GM21515 (cell line): Measurements from ENCODE around the gene ZC3HAV1L.
A peak's percentile ranks its signal among the peaks of the same experiment; 100 is the strongest.
"Not testable (repeated sequence)": the region's sequence is repeated elsewhere in the genome, so short reads cannot be mapped to it uniquely, and the experiment has no call there.

Source experiments
- ATAC-seq: cut with Tn5 transposase; IDR thresholded peaks from one replicate; pipeline ENCODE4 v1.9.1; 2021; ENCODE audit not compliant: unreplicated experiment

ZC3HAV1L gene, protein sequence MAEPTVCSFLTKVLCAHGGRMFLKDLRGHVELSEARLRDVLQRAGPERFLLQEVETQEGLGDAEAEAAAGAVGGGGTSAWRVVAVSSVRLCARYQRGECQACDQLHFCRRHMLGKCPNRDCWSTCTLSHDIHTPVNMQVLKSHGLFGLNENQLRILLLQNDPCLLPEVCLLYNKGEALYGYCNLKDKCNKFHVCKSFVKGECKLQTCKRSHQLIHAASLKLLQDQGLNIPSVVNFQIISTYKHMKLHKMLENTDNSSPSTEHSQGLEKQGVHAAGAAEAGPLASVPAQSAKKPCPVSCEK

DNA sequence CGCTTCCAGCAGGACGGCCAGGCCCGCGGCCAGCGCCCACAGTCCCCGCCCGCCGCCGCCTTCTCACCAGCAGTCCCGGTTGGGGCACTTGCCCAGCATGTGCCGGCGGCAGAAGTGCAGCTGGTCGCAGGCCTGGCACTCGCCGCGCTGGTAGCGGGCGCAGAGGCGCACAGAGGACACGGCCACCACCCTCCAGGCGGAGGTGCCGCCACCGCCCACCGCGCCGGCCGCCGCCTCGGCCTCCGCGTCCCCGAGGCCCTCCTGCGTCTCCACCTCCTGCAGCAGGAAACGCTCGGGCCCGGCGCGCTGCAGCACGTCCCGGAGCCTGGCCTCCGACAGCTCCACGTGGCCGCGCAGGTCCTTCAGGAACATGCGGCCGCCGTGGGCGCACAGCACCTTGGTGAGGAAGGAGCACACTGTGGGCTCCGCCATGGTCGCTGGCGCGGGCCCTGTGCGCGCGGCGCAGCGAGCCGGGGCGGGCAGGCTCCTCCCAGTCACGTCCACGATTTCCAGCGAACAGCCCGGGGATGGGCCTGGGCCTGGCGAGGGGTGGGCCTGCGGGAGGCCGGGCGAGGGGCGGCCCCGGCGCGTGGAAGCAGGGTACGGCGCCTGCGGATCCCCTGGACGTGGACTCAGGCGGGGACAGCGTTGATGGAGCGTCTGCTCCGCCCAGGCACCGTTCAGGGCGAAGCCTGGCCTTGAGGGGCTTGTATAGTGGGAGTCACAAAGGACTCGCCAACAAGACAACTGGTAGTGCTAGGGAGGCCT, at the start of gene ZC3HAV1L:
Gene ZC3HAV1L, minus strand, starts transcription at position 457 of the 768 bp plus-strand sequence. Its CDS starts 25 bp downstream, at position 432.
- peak; percentile 91 for ATAC-seq

DNA sequence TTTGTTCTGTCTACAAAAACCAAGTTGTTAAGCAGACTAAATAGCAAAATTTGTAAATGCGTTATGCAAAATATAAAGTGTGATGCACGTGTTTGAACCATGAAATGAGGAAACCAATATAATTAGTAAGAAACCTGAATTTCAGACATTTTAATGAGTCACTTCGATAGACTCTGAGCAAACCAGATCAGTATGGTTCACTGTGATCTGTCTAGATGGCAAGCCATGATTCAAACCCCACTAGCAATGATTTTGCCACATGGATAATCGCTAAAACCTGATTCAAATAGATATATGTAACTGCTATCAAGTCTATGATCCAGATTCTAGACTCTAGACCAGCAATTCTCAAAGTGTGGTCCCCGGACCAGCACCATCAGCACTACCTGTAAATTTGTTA, 48.9 kb upstream of the ZC3HAV1L start:
- no peak for ATAC-seq

DNA sequence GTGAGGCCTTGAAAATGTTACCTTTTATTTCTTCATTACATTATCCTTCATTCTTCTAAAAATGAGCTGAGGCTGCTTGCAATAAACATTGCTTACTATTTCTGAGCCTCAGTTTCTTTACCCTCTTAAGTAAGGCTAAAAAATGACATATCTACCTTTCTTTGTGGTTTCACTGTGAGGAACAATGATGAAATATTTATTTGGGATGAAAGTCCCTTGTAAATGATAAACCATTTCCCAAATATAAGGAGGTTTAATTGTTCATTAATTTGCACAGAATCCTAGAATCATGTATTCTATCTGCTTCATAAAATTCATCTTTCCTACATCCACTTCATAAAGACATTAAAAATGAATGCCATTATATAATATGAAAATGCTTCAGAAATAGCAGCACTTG, 45.7 kb upstream of the ZC3HAV1L start:
- ATAC-seq, result no peak

DNA sequence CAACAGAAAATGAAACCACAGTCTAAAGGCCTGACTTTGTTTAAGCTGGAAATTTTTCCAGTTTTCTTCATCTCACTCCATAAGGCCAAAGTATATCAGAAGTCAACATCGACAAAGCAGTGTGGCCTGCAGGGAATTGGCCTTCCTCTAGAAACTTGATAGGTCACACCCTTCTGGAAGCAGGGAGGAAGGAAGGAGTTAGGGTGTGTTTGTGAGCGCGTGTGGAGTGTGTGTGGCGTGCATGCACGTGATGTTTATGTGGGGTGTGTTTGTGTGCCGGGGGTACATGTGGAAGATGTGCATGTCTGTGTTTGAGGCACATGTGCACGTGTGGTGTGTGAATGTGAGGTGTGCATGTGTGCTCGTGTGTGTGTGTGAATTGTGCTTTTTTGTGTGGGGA, 45.1 kb upstream of the ZC3HAV1L start:
- no peak for ATAC-seq

DNA sequence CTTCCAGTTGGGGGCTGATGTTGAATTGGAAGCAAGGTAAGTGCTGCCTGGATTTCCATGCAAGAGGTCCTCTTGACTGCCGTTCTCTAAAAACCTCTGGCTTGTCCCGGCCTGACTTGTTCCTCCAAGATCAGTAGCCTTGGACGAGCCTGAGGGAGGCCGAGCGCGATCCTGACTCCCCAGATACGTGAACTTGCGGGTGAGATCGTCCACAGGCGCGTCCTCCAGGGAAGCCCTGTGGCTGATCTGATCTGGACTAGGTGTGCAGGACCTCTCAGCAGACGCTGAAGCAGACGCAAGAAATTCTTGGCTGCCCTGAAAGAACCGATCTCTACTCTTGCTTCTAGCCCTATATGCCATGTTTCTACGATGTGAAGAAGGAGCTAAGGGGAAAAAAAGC, 44.0 kb upstream of the ZC3HAV1L start:
- ATAC-seq, result no peak

DNA sequence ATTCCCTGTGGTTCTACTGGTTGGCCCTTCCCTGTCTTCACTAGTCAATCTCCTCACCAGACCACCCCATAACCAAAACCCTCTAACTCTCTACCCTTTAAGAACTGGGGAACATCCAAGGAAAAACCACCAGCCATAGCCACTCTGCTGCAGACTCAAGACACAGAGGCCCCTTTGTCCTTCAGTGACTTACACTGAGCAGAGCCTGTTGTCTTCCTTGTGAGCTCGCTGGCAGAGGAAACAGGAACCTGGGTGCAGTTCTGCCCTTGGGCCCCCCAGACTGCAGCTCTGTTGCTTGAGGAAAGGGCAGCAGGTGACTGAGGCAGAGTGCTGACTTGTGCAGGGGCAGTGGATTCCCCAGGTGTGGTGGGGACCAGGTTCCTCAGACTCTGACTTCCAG, 43.1 kb upstream of the ZC3HAV1L start:
- no peak for ATAC-seq

DNA sequence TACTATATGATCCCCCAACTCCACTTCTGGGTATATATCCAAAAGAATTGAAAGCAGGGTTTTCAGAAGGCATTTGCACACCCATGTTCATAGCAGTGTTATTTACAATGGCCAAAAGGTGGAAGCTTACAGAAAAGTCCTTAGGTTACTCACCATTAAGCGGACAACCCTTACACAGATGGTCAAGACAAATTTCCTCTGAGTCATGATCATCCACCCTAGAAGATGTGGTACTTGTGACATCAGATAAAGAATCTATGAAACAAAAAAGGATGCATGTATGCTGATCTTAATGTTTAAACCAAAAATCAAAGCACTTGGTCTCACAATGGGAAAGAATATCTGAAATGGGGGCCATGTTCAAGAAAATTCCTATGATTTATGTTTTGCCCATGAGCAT, 42.6 kb upstream of the ZC3HAV1L start:
- no peak for ATAC-seq

DNA sequence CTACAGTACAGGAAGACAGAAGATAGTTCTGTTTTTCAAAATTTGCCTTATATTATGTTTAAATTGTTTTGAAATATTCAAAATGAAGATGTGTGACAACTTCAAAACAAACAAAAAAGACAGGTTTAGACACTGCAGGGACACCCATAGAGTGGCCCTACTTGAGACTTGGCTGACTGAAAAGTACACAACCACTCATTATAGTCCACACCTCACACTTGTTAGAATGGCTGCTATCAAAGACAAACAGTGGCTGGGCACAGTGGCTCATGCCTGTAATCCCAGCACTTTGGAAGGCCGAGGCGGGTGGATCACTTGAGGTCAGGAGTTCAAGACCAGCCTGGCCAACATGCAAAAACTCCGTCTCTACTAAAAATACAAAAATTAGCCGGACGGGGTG, 41.9 kb upstream of the ZC3HAV1L start:
- not testable (repeated sequence) for ATAC-seq

DNA sequence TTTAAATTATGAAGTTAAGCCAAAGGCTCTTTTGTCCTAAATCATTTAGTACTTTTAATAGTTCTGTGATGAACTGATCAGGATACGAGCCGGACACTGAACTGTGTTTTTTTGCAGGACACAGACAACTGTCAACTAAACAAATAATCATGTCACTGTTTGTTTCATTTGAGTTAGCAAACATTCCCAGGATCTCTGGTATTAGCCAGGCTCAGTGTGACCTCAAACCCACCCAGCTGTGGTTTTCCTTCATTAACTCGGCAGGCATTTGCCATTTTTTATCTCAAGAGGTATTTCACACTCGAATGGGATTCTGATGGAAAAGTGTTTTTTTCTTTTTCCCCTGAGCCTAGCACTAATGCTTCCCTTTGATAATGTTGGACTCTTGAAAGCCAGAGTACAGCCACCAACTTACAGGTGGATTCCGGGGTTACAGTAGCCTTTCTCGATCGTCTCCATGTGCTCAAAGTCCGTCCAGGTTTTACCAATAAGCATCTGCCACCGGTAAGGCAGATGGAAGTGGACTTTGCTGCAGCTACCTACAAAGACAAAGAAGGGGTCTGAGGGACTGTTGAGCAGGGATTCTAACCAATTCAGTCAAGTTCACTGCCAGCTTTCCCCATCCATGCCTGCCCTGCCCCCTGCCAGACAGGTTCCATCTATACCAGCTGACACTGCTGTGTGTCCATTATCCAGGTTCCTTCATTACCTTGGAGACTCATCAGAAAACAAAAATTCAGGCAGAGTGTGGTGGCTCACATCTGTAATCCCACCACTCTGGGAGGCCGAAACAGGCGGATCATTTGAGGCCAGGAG, 40.2 kb upstream of the ZC3HAV1L start:
- ATAC-seq, result no peak

DNA sequence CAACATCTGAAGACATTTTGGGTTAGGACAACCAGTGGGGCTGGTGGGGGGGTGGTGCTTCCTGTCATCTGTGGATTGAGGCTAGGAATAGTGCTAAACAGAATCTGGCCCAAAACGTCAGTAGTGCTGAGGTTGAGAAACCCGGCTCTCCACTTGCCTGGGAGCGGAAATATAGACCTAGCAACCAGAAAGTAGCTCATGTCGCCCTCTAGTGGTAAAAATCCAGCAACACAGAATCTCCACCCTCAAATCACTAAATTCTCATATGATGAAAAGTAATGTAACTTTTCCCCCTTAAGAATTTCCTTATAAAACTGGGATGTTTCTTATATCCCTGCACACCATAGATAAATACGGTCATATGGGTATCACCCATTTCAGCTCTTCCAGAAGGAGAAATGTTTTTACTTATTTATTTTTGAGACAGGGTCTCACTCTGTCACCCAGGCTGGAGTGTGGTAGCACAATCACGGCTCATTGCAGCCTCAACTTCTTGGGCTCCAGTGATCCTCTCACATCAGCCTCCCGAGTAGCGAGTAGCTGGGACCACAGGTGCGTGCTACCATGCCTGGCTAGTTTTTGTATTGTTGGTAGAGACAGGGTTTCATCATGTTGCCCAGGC, 39.3 kb upstream of the ZC3HAV1L start:
- ATAC-seq, result peak; percentile 88

DNA sequence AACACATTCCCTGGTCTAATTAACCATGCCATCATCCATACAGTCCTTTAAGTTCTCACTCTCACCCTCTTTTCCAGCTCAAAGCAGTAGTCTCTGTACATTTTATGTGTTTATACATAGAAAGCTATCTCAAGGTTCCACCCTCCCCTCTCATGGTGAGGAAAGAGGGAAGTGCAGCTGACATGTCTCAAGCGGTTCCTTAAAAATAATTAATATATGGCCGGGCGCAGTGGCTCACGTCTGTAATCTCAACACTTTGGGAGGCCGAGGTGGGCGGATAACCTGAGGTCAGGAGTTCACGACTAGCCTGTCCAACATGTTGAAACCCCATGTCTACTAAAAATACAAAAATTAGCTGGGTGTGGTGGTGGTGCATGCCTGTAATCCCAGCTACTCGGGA, 37.0 kb upstream of the ZC3HAV1L start:
- no peak for ATAC-seq

DNA sequence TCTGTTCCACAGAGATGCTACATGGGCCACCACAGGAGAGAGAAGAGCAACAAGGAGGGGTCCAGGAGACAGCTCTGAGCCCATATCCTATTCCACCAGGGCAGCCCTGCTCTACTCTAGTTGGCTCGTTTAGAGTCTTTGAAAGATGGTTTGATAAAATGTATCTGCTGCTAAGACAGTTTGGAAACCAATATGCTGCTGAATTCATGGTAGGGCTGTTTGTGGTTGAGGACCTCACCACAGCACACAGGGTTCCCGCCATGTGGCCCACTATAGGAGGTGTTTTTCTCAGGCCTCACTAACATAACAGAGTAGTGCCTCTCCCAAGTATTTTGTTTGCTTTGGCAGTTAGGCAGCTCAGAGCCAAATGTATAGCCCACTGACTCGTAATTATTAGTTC, 35.8 kb upstream of the ZC3HAV1L start:
- ATAC-seq, result no peak

DNA sequence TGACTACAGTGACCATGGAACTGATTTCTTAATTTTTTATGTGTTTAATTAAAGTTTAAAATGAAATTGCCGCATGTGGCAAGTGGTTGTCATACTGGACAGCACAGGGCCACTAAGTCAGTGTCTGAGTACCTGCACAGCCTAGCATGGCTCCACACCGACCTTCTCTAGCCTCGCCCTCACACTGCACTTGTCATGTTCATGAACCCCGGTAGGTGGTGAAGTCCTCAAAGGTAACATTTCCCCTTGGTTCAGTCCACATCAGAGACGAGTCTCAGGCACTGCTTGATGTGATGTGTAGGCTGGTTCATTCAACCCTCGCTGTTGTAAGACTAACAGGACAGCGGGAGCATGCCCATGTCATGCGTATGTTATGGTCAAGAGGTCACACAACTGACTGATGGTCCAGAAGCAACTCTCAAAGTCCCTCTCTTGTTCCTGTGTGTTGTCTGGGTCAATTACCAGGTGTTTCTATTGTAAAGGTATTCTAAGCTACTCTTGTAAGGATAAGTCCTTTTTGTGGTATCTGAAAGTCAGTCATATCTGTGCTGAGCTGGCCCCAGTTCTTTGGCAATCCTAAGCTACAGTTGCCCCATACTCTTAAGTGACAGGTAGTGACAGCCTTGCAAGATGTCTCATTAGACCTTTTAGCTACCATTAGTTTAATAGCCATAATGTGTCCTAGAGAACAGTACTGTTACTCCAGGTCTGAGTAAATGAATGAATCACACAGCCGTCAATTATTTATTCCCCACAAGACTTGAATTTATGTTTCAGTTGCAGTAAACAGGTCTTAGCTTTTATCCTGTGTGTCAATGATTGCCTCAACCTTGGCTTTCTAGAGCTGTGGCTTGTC, 32.9 kb upstream of the ZC3HAV1L start:
- no peak for ATAC-seq

DNA sequence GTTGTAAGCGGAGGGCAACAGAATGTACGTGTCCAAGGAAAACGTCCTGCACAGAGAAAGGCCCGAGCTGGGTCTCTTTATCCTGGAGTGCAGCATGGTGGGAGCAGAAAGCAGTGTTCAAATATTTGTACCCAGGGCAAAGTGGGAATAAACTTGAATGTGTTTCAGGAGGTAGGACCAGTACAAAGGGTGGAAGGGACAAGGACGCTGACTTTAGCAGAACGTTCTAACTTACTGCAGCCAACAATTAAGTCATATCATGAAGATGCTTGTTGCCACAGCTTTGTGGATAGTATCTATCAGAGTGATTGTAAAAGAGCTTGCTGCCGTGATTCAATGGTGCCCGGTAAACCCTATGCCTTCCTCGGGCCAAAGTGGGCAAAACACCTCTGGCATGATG, 30.5 kb upstream of the ZC3HAV1L start:
- ATAC-seq, result no peak

DNA sequence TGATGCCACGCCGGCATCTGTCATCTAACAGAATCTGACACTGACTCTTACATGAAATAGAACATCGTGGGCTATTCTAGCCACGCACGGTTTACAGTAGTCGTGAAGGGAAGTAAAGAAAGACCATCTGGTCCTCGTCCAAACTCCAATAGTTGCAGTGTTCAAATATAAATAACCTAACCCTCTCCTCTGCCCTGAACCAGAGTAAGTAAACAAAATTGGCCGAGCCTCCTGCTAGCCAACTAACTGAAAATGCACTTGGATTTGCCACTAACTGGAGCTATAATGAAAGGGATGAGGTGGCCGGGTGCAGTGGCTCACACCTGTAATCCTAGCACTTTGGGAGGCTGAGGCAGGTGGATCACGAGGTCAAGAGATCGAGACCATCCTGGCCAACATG, 29.5 kb upstream of the ZC3HAV1L start:
- ATAC-seq, result no peak

DNA sequence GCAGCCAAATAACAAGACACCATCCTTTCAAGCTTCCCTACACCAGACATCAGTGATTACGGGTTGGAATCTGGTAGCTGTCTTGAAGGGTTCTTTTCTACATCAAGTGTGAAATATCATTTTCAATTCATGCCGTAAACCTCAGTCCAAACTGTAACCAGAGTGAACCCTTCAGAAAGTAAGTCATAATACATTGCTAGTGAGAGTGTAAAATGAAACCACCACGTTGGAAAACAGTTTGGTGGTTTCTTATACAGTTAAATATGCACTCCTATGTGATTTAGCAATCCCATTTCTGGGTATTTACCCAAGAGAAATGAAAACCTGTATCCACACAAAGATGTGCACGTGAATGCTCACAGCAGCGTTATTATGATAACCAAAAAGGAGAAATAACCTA, 25.6 kb upstream of the ZC3HAV1L start:
- no peak for ATAC-seq

DNA sequence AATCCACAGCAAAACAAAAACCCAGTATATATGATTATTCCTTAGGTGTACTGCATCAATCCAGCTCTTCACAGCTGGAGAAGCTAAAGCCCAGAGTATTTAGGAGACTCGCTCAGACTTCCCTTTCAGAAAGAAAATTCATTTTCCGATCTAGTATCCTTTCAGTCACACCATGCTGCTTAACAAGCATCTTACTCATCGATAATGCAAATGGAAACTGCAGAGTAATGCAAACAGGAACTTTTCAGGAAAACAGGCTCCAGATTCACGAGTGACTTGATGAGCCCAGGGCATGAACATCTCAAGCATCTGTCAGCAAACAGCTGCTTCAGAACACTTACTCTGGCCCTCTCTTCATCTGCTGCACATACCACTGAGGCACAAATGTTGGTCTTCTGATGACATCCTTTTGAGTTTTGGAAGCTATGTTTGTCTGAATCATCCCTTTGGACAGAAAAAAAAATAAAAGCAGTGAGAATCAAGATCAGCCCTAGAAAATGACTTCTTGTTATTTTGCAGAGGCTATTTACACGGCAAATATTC, 24.9 kb upstream of the ZC3HAV1L start:
- ATAC-seq, result no peak

DNA sequence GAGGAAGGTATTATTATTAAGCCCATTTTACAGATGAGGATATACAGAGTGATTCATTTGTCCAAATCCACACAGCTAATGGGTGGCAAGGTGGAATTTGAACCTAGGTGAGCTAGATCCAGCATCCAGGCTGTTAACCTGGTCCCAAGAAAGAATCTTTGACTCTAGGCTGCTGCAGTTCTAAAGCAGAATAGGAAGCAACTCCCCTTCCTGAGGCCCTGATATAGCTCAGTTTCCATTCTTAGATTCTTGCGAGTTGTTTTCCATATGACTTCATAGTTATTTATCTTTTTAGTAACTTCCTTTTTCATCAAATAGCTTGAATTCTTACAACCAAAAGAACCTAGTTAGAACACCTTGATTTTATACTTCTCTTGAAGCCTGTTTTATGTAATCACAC, 24.1 kb upstream of the ZC3HAV1L start:
- no peak for ATAC-seq

DNA sequence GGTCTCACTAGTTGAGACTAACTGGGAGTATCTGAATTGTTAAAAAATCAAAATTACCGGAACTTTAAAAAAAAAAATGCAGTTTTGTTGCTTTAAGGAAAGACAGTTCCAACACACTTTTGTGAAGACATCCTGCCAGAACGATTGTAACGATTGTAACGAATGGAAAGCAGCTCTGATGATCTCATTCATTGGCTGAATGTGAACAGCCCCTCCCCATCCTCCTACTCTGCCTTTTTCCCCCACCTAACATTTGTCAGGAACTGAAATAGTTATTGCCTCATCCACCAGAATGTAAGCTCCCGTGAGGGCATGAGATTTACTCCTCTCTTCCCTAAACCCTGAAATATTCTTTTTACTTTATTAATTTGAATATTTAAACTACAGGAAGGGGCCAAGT, 23.1 kb upstream of the ZC3HAV1L start:
- ATAC-seq, result no peak

DNA sequence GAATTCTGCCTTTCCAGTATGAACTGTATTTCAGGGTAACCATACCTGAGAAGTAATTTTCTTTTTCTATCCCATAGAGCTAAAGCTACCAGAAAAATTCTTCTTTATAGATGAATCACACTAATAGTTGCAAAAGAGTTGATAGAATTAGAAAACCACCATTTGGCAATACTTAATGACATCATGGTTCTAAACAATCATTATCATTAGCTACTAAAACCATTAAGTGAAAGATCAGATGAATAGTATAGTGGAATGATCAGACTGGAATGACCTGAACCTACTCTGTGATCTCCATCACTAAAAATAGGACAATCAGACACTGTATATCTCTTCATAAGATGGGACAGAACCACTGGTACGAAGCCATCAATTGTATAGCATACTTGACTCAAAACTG, 19.8 kb upstream of the ZC3HAV1L start:
- no peak for ATAC-seq
